Stomach (tissue), 4 donors: ENCODE measurements around the gene FCRL3.

Source experiments
- CTCF ChIP-seq, 7 experiments: fragments of 450-650 bp in 4 of 7; fragments of 200-600 bp in 3 of 7; sonication (generic) in 3 of 7; IDR thresholded peaks; one replicate each; pipeline ENCODE4 v1.5.1; 2016 to 2019; ENCODE audit warnings: antibody characterized with exemption in 7 of 7, control low read depth in 2 of 7, mild to moderate bottlenecking in 1 of 7
- EP300 ChIP-seq: sonication (generic); formaldehyde crosslinking; IDR thresholded peaks from one replicate; pipeline ENCODE4 v1.6.1; 2017; ENCODE audit warnings: antibody characterized with exemption
- POLR2A ChIP-seq, 4 donors: fragments of 450-650 bp; IDR thresholded peaks; one replicate each; pipeline ENCODE4 v1.6.1; 2016; ENCODE audit warnings: antibody characterized with exemption in 4 of 4, control low read depth in 2 of 4, mild to moderate bottlenecking in 1 of 4, moderate library complexity in 1 of 4
- POLR2AphosphoS5 ChIP-seq, 3 donors: sonication (generic); formaldehyde crosslinking; IDR thresholded peaks; one replicate each; pipeline ENCODE4 v1.6.1; 2016; ENCODE audit warnings: antibody characterized with exemption in 3 of 3

- TF ChIP-seq CTCF (IDR thresholded peaks at IDR 0.05) (no peak), POLR2A (IDR thresholded peaks at IDR 0.05) (no peak), EP300 (no peak), POLR2AphosphoS5 (IDR thresholded peaks at IDR 0.05) (no peak)
Measured at GRCh38 chr1:157648317-157648716, 52.3 kb downstream of the FCRL3 start.
